Brain microvascular endothelial cell (primary cell): Measurements from ENCODE around the gene AZU1.
"Not testable (repeated sequence)": the region's sequence is repeated elsewhere in the genome, so short reads cannot be mapped to it uniquely, and the experiment has no call there.

ENCODE experiments used
- DNase-seq: peaks from one replicate; pipeline ENCODE4 v3.0.0-alpha.2; 2020
- H3K27ac ChIP-seq: fragments of 250-450 bp; sonication (Bioruptor Pico); 2 replicates; pipeline ENCODE4 v1.5.1; 2020; ENCODE audit warnings: mild to moderate bottlenecking, moderate library complexity
- H3K27me3 ChIP-seq: fragments of 250-450 bp; sonication (Bioruptor Pico); replicated peaks from 2 replicates; pipeline ENCODE4 v1.5.1; 2020; ENCODE audit warnings: mild to moderate bottlenecking
- H3K36me3 ChIP-seq: fragments of 250-450 bp; sonication (Bioruptor Pico); replicated peaks from 2 replicates; pipeline ENCODE4 v1.5.1; 2020; ENCODE audit warnings: mild to moderate bottlenecking
- H3K4me3 ChIP-seq: 2 replicates; pipeline ENCODE4 v1.5.1; 2011; ENCODE audit warnings: low read depth, mild to moderate bottlenecking, control low read depth, low read length, moderate library complexity
- in situ Hi-C: cut with HindIII; loops from 2 replicates; pipeline ENCODE4 v1.10.0; 2017; ENCODE audit warnings: low sequenced_read_pairs, low pct_ligation_motif_present
- TF ChIP-seq, protein P1 (sequence below): IDR thresholded peaks from 2 replicates; pipeline ENCODE4 v1.5.1; 2011; ENCODE audit warnings: low read depth, mild to moderate bottlenecking, moderate library complexity, low read length, control low read depth, inconsistent platforms; ENCODE audit errors: missing control alignments

The AZU1 gene

DNA sequence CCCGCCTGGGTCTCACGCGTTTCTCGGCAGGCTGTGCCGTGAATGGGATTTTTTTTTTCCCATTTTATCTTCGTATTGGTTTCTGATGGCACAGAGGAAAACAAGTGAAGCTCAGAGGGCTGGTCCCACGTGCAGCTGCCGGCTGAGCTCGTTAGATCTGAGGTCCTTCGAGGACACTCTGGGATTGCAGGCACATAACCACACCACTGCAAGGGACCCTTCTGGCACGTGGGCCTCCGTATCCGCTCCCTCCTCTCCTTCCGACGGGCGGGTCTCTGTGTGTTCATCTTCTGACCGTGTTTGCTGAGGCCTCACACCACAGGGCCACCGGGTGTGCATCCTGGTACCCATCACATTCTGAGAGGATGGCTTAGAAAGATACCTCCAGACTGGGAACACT lies 48.5 kb downstream of the AZU1 start:
- Histone ChIP-seq H3K27me3 (no peaks in the 10 kb centered on the region), H3K36me3 (peaks cover 45% of the 10 kb centered on the region), H3K27ac (no peak overlapping the region), H3K4me3 (no peak overlapping the region)
- DNase-seq: no peak
- TF ChIP-seq, protein P1, sequence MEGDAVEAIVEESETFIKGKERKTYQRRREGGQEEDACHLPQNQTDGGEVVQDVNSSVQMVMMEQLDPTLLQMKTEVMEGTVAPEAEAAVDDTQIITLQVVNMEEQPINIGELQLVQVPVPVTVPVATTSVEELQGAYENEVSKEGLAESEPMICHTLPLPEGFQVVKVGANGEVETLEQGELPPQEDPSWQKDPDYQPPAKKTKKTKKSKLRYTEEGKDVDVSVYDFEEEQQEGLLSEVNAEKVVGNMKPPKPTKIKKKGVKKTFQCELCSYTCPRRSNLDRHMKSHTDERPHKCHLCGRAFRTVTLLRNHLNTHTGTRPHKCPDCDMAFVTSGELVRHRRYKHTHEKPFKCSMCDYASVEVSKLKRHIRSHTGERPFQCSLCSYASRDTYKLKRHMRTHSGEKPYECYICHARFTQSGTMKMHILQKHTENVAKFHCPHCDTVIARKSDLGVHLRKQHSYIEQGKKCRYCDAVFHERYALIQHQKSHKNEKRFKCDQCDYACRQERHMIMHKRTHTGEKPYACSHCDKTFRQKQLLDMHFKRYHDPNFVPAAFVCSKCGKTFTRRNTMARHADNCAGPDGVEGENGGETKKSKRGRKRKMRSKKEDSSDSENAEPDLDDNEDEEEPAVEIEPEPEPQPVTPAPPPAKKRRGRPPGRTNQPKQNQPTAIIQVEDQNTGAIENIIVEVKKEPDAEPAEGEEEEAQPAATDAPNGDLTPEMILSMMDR: no peak
- in situ Hi-C loops: no loop called here

DNA sequence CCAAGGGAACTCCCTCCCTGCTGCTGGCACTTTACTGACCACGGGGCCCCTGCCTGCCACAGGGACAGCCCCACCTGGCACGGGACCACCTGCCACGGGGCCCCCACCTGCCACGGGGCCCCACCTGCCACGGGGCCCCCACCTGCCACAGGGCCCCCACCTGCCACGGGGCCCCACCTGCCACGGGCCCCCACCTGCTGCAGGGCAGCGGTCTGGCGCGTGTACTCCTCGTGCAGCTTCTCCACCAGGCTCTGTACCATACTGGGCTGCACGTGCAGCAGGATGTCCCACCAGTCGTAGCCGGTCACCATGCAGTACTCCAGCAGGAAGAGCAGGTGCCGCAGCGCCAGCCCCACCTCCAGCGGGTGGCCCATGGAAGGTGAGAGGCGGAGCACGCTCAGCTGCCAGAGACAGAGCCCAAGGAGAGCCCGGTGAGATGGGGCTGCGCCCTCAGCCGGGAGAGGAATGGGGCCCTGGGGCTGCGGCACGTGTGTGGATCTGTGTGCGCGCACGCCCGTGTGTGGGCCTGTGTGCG lies 49.2 kb downstream of the AZU1 start:
- in situ Hi-C loops: no loop called here
- Histone ChIP-seq H3K4me3 (no peak overlapping the region), H3K36me3 (peaks cover 47% of the 10 kb centered on the region), H3K27me3 (no peaks in the 10 kb centered on the region), H3K27ac (no peak overlapping the region)
- TF ChIP-seq, protein P1: no peak
- no peak for DNase-seq

DNA sequence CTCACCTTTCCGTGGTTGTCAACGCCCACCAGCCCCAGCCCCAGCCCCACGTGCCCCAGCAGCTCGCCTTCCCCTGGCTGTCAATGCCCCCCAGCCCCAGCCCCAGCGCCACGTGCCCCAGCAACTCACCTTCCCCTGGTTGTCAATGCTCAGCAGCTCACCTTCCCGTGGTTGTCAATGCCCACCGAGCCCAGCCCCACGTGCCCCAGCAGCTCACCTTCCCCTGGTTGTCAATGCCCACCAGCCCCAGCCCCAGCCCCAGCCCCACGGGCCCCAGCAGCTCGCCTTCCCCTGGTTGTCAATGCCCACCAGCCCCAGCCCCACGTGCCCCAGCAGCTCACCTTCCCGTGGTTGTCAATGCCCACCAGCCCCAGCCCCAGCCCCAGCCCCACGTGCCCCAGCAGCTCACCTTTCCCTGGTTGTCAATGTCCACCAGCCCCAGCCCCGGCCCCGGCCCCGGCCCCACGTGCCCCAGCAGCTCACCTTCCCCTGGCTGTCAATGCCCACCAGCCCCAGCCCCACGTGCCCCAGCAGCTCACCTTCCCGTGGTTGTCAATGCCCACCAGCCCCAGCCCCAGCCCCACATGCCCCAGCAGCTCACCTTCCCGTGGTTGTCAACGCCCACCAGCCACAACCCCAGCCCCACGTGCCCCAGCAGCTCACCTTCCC lies 50.5 kb downstream of the AZU1 start:
- H3K27ac ChIP-seq, H3K27me3 ChIP-seq, DNase-seq, in situ Hi-C loops, H3K4me3 ChIP-seq: not testable (repeated sequence)
- H3K36me3 ChIP-seq: peaks cover 52% of the 10 kb centered on the region

DNA sequence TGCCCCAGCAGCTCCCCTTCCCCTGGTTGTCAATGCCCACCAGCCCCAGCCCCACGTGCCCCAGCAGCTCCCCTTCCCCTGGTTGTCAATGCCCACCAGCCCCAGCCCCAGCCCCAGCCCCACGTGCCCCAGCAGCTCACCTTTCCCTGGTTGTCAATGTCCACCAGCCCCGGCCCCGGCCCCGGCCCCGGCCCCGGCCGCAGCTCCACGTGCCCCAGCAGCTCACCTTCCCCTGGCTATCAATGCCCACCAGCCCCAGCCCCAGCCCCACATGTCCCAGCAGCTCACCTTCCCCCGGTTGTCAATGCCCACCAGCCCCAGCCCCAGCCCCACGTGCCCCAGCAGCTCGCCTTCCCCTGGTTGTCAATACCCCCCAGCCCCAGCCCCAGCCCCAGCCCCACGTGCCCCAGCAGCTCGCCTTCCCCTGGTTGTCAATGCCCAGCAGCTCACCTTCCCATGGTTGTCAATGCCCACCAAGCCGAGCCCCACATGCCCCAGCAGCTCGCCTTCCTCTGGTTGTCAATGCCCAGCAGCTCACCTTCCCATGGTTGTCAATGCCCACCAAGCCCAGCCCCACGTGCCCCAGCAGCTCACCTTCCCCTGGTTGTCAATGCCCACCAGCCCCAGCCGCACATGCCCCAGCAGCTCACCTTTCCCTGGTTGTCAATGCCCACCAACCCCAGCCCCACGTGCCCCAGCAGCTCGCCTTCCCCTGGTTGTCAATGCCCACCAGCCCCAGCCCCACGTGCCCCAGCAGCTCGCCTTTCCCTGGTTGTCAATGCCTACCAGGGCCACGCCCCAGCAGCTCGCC lies 51.3 kb downstream of the AZU1 start:
- DNase-seq, H3K27me3 ChIP-seq, in situ Hi-C loops, H3K27ac ChIP-seq, H3K4me3 ChIP-seq: not testable (repeated sequence)
- peaks cover 50% of the 10 kb centered on the region for H3K36me3 ChIP-seq

DNA sequence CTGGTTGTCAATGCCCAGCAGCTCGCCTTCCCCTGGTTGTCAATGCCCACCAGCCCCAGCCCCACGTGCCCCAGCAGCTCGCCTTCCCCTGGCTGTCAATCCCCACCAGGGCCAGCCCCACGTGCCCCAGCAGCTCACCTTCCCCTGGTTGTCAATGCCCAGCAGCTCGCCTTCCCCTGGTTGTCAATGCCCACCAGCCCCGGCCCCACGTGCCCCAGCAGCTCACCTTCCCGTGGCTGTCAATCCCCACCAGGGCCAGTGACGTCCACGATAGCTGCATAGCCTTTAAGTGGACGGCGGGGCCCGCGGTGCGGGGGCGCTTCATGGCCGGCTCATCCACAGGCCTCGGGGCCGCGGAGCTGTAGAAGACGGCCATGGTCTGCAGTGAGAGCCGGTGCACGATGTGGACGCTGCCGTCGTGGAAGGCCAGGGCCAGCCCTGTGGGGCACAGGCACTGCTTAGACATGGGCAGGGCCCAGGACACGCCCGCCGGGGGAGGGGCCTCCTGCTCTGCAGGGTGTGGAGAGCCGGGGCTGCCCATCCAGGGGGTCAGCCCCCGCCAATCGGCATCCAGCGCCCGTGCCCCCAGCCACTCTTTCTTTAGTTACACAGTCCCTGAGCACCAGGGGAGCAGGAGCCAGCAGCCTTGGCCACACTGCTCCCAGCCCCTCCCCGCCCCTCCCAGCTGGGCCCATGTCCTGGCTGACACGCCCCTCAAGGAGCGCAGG lies 52.2 kb downstream of the AZU1 start:
- Histone ChIP-seq H3K36me3 (peaks cover 51% of the 10 kb centered on the region), H3K27me3 (no peaks in the 10 kb centered on the region), H3K27ac (no peak overlapping the region), H3K4me3 (no peak overlapping the region)
- TF ChIP-seq, protein P1: no peak
- in situ Hi-C loops: no loop called here
- DNase-seq: no peak
